CD4-positive, alpha-beta T cell treated with Interleukin-6 at 100 ng/mL for 8 hours (primary cell): ENCODE measurements around the gene IDS.
"Not testable (repeated sequence)": the region's sequence is repeated elsewhere in the genome, so short reads cannot be mapped to it uniquely, and the experiment has no call there.

Experiments used
- DNase-seq: peaks from one replicate; pipeline ENCODE4 v3.0.0-alpha.2; 2020; ENCODE audit warnings: mixed read lengths, low spot score

The IDS gene

DNA sequence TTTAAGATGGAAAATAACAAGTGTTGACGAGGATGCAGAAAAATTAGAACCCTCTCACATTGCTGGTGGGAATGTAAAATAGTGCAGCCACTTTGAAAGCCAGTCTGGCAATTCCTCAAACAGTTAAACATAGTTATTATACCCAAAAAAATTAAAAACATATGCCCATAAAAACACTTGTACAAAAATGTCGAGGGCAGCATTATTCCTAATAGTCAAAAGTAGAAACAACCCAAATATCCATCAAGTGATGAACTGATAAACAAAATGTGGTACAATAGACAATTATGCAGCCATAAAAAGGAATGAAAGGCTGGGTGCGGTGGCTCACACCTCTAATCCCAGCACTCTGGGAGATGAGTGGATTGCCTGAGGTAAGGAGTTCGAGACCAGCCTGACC is 6.3 kb downstream of the IDS start:
- no peak for DNase-seq

DNA sequence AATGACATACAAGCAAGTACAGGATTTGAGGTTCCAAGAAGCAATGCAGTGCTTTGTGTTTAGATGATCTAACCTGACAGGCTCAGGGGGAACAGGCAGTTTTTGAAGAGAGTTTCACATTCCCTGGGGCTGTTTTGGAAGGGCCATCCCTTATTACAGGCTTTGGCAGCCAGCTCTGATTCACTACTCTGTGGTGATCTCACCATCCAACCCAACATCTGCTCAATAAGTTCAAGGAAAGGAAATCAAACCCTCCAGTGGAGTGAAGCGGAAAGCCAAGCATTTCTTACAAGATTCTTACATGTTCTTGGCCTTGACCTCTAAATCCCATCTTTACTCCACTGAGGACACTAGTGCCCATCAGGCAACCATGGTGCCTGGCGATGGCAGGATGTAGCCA is 7.5 kb downstream of the IDS start:
- DNase-seq, result no peak

DNA sequence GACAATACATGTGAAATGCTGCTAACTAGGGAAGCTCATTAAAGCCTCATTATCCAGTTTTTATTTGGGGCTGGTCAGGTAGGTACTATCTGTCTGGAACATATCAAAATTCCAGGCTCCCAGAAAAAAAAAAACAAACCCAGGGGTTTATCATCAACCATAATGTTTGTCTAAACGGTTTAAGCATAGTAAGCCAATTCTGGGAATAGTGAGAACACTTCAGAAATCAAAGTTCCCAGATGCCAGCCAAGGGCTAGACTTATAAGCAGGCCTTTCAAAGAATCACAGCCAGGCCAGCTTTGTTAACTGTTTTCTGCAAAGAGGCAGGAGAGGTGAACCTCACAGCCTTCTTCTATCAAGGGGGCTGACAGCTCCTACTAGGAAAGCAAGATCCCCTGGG is 8.1 kb downstream of the IDS start:
- DNase-seq, result no peak

DNA sequence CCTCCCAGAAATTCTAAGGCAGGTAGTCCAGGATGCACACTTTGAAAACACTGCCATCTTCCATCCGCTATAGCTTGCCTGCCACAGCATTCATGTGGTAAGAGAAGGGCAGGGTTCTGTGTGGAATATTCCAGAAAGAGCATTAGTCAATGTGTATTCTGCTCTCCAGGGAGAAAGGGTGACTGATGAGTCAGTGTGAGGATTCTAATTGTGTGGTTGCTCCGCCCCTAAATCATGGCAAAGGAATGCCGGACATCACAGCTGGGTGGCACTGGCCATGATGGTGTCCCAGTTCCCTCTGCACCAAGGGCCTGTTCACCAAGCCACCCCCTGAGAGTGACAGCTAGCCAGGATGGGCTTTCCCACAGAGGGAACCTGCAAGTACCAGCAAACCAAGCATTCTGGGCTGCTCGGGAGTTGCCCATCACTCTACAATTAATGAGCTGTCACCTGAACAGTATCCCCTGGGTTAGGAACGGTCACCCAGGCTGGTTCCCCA is 9.5 kb downstream of the IDS start:
- no peak for DNase-seq

DNA sequence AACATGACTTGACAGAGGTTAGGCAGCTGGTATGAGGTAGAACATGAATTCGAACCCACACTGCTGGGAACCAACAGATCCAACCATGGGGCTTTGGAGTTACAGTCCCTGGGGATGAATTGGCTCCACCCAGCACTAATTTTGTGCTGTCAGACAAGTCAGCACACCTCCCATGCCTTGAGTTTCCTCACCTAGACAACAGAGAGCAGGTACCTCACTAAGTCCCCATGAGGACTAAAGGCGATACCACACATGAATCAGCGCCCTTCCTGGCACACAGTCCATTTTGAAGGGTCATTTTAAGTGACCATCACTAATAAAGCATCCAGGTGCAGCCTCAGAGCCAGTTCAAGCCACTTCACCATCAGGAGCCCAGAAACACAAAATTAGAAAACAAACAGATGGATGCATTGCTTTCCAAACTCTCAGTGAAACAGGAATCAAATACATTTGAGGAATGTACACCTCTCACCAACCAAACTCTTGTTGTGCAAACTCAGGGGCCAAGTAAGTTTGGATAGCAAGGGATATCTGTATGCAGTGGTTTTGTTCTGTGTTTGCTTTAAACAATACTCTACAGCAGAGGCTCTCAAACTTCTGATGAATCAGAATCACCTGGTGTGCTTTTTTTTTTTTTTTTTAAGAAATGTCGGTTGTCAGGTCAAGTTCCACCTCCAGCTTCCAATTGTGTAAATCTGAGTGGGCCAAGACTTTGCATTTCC is 10.1 kb downstream of the IDS start:
- DNase-seq, result no peak

DNA sequence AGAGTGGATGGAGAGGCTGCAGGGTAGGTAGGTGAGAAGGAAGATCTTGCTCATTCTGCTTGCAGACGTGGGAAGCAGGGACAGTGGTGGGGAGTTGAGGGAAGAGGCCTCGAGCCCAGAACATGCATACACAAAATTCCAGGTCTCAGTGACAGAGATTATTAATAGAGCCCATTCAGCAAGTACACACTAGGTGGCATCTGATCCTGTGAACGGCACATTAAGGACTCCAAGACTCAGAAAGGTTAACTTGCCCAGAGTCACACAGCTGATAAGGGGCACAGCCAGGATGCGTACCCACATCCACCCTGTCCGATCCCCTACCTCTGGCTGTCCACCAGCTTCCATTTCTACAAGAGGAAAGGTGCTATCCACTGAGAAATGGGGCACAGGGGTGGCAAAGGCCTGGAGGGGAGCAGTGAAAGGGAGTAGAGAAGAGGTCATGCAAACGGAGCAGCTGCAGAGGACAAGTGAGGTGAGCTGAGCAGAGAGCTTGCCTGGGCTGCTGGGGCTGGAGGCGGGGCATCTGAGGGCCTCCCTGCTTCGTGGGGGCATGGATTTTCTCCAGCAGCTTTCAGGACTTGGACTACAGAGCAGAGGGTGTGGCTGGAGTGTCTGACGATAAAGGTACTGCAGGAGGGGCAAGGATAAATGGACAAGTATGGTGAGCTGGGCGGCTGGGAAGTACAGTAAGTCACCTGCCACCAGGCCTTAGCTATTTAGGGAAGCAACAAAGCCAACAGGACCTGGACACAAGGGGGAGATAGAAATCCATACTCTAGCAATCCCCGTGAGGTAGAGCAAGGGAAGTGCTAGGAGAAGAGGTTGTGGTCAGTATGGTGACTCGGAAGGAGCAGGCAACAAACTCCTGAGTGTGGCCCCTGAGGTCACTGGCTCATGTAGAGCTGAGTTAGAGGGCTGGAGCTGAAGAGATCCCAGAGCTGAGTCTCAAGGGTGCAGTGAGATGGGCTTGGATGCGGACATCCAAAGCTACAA is 11.2 kb downstream of the IDS start:
- DNase-seq, result no peak

DNA sequence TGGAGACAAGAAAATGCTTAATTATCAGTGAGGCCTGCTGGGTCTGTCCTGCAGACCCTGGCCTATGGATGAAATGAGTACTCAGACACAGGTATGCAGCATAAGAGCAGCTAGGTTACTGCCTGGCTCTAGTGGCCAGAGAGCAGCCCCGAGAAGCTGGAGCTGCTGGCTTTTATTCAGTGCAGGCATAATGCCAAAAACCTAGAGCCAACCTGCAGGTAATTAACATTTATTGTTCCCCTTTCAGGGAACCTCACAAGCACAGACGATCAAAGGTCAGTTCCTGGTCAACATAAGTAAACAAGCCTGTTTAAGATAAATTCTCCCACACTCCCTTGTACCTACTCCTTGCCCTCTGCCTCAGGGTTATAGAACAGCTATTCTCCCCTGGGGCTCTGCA is 13.3 kb downstream of the IDS start:
- DNase-seq, result no peak

DNA sequence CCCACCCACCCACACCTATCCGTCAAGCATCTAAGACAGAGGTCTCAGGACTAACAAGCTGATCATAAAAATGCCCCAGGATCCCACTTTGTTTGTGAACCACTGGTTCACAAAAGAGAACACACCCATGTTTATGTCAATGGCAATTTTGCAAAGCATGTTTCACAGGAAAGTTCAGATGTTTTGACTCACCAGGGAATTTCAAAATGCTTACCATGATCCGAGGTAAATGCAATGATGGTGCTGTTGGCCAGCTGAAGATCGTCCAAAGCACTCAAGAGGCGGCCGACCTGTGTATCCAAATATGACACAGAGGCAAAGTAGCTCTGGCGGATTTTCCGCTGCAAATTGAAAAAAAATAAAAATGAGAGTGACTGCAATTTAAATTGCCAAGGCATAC is 15.0 kb downstream of the IDS start:
- no peak for DNase-seq

DNA sequence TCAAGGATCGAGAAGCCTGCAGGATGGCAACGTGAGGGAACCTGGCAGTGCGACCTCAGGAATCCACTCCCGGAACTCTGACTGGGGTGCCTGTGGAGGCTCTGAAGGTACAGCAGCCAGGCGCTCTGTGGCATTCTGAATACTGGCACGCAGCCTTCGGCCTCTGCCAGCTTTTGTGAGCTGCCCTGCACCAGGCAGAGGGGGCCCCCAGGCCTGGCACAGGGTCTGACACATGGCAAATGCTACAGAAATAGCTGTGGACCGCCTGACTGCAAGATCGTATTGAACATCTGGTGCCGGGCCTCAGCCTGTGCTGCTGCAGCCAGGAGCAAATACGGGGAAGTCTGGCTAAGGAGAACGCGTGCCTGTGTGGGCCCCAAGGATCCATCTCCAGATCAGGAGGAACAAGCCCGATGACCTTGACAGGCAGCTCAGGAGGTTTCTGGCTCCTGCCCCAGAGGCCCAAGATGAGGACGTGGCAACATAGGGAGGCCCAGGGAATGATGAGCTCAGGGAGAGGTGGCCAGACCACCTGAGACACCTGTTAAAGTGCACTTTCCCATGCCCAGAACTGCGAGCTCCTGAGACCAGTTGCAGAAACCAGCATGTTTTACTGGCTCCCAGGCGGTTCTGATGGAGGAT is 16.6 kb downstream of the IDS start:
- DNase-seq, result not testable (repeated sequence)

DNA sequence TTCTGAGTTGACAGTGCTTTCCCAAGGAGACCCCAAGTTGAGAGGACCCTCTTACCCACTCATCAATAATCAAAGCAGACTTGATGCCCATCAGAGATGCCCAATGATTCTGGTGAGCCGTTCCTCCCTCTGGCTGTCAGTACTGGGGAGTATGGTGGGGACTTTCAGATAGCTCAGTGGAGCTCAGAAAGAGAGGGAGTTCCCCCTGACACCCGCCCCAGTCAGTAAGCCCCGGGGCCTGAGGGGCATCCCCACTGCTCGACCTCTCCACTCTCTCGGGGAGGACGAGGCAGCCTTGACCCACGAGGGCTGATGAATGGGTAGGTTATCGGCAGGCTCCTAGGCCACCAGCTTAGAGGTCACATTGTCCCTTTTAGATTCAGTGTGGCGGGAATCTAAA is 17.1 kb downstream of the IDS start:
- DNase-seq, result not testable (repeated sequence)

DNA sequence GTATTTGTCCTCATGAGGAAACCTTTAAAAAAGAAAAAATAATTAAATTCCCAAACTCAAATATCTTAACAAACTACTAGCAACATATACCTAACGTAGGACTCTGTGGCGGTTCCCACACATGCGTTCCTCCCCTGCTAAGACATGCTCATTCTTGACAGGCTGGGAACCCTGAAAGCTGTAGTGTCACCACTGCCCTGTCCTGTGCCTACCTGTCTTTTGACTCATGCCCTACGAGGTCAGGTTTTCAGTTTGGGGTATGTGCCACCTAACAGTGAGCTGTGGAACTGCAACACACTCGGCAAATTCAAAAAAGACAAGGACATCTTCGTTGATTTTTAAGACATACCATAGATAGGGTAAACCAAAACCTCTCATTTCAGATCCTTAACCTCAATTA is 17.8 kb downstream of the IDS start:
- no peak for DNase-seq

DNA sequence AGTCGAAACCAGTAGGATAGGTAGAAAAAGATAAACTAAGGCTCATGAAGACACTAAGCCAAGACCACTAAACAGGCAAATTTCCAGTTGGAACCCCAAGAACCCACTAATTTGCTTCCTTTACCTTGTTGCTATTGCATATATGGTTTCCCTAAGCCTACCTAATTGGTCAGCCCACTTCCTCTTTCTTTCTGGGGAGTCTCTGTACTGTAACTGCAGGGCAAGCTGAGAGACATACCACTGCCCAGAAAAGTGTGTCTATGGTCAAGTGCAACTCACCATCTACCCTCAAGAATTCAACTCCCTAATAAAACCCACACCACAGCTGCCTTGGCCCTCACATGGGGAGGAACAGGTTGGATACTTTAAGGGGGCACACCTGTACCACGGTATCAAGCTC is 28.6 kb downstream of the IDS start:
- no peak for DNase-seq

DNA sequence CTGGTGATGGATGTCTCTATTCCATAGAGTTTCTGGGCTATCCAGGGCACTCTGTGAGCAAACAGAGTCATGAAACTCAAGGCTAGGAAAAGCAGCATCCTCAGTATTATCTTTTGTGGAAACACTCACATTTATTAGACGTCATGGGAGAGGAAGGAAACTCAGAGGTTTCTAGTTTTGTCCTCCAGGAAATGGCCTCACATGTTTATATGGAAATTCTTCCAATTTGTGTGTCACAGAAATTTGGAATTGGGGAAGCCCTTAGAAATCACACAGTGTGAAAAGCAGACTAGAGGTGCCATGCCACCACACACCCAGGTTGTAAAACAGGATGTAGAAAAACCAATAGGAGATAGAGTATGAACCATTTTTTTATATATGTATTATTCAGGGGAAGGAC is 31.1 kb downstream of the IDS start:
- DNase-seq, result no peak

DNA sequence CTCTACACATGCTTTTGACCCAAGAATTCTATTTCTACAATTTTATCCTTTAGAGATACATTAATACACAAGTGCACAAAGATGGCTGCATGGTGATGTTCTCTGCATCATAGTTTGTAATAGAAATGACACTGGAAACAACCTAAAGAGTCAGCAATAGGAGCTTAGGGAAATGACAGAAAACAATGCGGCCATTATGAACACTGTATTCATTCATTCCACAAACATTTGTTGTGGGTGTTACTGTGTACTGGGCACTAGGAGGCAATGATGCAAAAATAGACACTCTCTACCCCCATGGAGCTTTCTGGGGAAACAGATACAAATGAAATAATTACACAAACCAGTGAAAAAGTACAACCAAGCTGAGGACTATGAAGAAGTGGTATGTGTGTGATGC is 32.0 kb downstream of the IDS start:
- DNase-seq, result no peak

DNA sequence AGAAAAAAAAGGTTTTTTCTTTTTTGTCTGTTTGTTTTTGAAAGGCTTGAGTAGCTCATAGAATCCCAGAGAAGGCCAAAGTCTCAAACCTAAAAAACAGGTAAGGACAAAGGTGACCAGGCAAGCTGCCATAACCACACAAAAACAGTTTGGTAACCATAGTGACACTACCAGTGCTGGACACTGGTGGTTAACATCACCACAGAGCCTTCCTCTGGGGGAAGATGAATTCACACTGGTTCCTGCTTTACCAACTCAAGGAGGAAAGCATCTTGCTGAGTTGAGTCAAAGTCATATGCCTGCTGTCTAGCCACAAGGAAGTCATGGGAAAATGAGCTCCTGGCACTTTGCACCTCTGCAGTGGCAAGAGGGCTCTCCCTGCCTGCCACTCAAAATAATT is 32.5 kb downstream of the IDS start:
- no peak for DNase-seq

DNA sequence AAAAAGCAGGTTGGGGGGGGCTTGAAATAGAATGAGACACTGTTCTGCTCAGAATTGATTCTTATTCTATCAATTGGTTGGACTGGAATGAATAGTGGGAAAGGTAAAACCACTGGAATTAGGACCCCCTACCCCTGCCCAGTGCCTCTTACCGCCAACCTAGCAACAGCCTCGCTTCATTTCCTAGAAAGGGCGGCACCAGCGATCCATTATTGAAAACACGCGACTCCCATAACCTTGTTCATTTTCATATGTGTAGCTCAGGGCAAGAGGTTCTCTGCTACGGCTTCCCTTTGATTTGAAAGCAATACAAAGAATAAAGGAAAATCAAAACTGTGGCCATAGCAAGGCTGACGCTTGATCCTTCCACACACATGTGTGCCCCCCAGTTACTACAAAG is 33.7 kb downstream of the IDS start:
- DNase-seq, result no peak

DNA sequence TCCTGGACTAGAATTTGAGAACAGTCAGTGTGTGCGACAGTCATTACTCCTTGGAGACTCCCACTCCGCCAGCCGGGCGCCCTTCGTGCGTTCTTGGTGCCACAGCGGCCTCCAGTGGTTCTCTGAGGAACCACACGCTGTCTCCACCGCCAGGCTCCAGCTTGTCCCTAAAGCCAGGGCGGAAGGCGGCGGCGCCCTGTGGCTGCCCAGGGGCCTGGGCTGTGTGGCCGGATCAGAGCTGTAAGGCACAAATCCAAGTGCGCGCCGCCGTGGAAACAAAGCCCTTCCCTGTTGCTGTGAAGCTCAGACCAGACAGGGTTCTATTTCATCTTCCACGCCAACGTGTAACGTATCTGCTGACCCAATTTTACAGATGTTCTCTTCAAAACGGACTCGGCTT is 34.2 kb downstream of the IDS start:
- DNase-seq, result peak; percentile 44

DNA sequence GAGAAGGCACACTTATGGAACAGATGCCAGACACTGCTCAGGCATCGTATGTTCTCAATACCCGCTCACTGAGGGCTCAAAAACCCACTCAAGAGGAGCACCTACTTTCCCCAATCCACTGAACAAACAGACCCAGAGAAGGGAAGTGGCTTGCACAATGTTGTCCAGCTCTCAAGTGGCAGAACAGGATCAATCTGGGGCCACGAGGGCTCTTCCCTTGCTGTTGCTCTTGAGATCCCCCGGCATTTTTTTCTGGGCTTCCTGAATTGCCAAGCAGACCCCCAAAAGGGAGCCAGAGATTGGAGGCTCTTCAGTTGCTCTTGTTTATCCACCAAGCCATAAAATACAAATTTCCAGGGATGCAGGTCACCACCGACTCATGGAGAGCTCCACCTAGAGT is 35.7 kb downstream of the IDS start:
- DNase-seq, result no peak

DNA sequence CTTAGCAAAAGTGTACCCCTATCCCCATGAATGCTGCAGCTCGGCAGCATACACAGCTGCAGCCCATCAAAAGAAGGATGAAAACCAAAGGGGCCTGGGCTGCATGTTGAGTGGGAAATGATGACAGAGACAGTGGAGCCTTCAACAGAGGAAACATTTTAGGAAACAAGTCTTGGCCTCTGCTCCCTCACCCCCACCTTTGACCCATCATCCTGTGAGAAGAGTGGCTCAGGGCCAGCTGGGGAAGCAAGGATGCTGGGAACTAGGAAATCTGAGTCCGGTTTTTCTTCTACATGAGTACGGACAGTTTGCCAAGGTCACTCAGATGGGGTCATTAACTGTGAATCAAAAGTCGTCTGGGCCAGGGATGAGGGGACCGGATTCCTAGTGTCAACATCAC is 37.2 kb downstream of the IDS start:
- DNase-seq, result no peak

DNA sequence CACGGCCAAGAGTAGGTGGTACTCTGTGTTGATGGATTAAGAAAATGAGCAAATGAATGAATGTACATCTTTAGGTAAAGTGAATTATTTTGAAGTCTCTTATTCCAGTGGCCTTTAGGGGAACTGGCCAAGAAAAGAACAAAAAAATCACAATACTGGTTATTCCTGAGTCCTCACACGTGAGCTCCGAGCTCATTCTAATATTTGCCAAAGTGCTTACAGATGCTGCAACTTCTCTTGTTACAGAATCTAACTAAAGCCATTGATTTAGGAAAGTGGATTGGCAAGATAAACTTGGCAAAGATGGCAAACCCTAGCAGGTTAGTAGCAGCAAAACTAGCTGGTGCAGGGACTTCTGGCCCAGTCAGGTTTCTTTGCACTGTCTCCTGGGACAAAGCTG is 37.6 kb downstream of the IDS start:
- no peak for DNase-seq

DNA sequence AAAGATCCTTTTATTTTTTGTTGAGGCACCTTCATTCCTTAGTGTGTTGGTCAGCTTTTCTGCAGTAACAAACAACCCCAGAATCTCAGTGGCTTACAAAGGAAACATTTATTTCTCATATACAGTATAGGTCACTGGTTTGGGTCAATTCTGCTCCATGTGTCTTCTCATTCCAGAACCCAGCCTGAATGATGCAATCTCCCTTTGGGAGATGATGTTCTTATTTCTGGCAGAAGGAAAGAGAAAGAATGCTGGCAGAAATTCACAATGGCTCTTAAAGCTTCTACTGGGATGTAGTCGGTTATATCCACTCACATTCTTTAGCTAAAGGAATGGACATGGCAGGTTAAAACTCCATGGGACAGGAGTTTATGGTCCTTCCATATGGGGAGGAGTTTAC is 42.3 kb downstream of the IDS start:
- no peak for DNase-seq

DNA sequence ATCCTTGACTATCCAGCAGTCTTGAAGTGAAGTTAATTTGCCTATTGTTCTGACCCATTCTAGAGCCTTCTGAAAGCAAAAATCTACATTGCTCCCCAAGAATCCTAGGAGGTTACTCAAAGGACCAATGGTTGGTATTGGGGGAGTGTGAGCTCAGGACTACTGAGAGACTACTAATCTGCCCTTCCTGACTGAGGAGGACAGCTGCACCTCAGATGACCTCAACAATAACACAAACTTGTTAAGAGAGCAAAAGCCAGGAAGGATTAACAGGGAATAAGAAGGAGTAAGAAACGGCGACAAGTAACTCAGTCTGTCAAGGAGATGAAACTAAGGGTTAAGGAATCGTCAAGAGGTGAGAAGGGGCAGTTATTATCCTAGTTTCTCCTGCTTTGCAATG is 43.4 kb downstream of the IDS start:
- no peak for DNase-seq

DNA sequence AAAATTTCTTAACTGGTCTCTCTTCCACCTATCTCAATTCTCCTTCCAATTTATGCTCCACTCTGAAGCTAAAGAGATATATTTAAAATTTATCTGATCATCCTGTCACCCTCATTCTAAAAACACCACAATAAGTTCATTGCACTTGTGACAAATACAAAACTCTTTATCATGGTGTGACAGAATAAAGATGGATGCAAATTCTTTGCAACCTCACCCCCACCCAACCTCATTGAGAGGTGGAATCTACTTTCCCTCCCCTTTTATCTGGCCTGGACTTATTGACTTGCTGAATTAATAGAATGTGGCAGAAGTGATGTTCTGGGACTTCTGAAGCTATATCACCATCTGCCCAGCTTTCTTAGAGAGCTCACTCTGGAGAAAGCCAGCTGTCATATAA is 46.5 kb downstream of the IDS start:
- DNase-seq, result no peak
